NCI-H1694 treated with DMSO at 0.1 percent for 48 hours (cell line): ENCODE measurements around the gene DMRTC1B.
"Not testable (repeated sequence)": the region's sequence is repeated elsewhere in the genome, so short reads cannot be mapped to it uniquely, and the experiment has no call there.

Experiments used
- DNase-seq: peaks from one replicate; lab custom pipeline; 2025; lab: John Stamatoyannopoulos, UW

The DMRTC1B gene, protein sequence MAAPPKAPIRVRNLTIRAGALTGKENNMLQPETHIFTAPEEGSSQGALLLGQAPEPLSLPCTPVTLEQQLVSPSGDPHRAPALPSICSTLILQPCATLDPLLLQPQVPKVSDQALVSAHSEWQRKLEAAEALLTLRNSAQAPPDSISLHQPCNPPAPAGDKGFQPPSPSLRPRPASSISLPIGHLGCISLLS

DNA sequence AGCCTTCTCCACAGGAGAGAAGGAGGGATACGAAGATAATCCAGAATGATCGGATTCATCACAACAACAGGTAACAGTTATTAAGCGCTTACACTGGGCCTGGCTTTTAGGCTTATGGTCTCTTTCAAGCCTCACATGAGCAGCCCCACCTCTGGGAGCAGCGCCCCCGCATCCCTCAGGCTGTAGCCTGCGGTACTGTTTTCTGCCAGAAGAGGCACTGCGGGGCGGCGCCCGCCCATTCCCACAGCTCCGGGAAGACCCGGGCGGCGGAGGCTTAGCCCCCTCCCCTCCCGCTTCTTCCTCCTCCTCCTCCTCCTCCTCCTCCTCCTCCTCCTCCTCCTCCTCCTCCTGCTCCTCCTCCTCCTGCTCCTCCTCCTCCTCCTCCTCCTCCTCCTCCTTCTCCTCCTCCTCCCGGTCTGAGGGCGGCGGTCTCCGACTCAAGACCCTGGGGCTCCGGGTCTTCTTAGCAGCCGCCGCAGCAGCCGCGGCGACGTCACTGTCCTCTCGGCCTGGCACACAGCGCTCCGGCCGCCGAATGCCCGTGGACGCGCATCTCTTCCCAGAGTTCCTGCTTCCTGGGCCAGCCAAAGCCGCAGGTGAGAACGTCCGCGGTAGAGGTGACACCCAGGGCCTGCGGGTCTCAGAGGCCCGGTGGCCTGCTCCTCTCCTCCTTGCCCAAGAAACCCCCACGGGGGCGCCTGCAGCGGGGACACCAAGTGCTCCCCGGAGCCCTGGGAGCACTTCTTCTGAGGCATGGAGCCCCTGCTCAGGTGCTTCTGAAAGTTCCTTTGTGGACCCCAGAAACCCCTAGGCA, at the start of gene DMRTC1B:
DMRTC1B (plus strand) TSS at position 238 of the 814 bp plus-strand sequence. CDS start 68,246 bp downstream, outside the sequence.
- not testable (repeated sequence) for DNase-seq

DNA sequence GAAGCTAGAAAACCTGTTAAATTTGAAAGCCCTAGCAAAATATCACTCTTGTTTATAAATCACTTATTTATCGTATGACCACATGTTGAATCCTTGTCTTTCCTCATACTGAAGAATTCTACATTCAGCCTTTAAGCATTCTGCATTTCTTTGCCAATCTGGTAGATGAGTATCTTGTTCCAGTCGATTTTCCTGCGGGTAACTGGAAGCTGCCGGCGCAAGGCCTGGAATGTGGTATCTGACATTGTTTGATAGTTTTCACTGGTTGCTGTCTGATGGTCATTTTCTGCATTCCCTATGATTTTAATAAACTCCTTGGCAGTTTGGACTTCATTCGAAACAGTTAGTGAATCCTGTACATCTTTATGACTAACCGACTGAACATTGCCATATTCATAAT, 48.8 kb upstream of the DMRTC1B start:
- no peak for DNase-seq

DNA sequence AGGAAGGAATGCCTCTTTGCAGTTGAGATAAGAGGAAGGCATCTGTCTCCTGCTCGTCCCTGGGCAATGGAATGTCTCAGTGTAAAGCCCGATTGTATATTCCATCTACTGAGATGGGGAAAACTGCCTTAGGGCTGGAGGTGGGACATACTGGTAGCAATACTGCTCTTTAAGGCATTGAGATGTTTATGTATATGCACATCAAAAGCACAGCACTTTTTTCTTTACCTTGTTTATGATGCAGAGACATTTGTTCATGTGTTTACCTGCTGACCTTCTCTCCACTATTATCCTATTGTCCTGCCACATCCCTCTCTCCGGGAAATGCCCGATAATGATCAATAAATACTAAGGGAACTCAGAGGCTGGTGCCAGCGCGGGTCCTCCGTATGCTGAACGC, 43.1 kb upstream of the DMRTC1B start:
- DNase-seq, result not testable (repeated sequence)

DNA sequence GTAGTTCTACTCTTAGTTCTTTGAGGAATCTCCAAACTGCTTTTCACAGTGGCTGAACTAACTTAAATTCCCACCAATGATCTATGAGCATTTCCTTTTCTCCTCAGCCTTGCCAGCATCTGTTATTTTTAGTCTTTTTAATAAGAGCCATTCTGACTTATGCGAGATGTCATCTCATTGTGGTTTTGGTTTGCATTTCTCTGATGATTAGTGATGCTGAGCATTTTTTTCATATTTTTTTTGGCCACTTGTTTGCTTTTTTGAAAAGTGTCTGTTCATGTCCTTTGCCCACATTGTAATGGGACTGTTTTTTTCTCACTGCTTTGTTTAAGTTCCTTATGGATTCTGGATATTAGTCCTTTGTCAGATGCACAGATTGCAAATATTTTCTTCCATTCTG, 41.1 kb upstream of the DMRTC1B start:
- DNase-seq, result no peak

DNA sequence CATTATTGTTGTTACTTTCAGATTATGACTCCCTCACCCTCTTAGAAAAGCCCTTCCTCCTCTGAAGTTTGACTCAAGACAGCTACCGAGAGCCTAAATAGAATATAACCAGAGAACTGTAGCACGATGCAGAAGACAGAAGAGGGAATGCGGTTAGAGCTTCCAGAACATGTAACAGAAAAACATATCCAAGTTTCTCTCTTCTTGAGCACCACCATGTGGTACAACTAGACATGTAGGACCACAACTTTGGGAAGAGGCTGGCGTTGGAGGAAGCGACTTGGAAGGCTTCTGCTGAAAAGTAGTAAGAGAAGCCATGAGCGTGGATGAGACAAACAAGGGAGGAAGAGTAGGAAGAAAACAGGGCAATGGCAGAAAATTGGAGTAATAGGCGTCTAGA, 31.1 kb upstream of the DMRTC1B start:
- not testable (repeated sequence) for DNase-seq

DNA sequence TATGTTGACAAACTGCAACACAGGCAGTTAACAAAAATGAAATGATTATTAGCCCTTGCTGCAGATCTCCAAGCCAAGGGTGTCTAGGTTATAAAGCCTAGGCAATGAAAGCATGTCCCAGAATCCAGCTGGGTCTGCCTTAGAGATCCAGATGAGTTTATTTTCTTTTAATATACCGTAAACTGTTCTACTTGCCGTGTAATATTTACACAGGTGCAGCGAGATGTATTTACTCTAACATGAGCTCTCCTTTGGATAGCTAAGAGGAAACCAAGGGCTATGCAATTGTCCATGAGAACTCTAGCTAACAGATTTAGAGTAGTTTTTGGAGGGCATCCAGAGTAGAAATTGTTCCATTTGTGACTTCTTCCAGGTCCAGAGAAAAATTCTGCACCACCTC, 28.1 kb upstream of the DMRTC1B start:
- not testable (repeated sequence) for DNase-seq

DNA sequence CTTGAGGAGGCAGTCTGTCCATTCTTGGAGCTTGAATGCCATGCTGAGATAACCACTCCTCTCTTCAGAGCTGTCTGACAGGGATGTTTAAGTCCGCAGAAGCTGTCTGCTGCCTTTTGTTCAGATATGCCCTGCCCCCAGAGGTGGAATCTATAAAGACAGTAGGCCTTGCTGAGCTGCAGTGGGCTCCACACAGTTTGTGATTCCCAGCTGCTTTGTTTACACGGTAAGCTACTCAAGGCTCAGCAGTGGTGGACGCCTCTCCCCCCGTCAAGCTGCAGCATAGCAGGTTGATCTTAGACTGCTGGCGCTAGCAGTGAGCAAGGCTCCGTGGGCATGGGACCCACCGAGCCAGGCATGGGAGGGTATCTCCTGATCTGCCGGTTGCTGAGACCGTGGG, 16.2 kb upstream of the DMRTC1B start:
- not testable (repeated sequence) for DNase-seq

DNA sequence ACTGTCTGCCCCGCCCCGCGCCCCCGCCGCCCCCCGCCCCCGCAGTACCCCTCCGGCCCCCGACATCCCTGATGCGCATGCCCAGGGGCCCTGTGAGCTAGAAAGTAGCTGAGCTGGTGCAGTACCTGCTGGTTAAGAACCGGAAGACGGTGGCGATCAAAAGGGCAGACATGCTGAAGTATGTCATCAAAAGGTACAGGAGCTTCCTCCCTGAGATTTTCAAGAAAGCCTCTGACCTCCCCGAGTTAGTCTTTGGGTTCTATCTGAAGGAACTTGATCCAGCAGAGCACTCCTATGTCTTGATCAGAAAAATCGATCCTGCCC, 739 bp downstream of the DMRTC1B start:
- DNase-seq, result not testable (repeated sequence)

DNA sequence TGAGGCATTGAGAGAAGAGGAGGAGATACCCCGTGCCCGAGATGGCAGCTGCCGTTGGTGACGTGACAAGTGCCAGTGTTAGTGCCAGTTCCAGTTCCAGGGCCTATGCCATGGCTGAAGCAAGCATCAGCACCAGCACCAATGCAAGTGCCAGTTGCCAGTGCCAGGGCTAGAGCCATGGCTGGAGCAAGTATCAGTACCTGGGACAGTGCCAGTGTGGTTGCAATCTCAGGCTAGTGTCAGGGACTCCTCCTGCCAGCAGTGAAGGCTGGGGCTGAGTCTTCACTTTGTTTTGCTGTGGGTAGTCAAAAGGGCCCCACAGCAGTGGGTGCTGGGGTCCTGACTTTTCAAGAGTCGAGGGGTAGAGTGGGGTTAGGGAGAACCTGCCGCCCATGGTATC, 1.5 kb downstream of the DMRTC1B start:
- DNase-seq, result not testable (repeated sequence)

DNA sequence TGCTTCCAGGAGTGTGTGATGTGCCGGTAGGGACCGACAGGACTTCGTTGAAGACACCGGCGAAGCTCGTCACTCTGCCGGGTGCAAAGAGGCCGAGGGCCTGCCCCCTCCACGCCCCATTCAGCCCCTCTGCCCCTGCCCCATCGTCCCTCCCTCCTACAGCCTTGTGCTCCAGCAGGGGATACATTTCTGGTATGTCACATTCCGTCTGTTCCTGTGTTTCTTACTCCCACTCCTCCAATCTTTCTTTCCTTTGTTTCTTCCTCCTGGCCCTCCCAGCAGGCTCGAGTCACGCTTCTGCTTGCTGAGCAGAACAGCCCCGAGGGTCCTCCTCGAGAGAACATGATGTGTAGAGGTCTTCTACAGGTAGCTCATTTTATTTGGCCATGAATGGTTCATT, 5.9 kb downstream of the DMRTC1B start, which contains the start of gene FAM236B:
FAM236B (minus strand) TSS at position 101 of the 400 bp plus-strand sequence; CDS start at position 1, 100 bp downstream.
- not testable (repeated sequence) for DNase-seq

DNA sequence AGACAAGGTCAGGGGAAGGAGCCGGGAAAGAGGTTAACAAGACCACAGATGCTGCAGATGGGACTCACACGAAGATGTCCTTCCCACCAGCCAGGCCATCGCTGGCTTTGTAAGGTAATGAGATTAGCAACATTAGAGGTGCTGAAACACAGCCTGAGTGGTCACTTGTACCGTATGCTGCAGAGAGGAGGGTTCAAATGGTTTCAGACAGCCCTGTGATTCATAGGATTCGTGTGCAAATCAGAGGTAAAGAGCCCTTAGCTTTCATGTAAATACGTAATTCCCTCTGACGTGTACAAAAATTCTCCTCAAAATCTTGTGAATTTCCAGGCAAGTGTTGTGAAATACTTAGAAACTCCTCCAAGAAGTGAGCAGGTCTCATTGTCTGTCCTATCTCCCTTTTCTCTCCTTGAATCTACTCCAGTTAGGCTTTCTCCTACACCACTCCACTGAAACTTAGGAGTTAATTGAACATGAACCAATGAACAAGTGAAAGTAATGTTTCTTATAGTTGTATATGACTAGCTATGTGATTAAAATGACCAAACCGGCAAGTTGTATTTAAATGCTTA, 6.8 kb downstream of the DMRTC1B start:
- DNase-seq, result not testable (repeated sequence)

DNA sequence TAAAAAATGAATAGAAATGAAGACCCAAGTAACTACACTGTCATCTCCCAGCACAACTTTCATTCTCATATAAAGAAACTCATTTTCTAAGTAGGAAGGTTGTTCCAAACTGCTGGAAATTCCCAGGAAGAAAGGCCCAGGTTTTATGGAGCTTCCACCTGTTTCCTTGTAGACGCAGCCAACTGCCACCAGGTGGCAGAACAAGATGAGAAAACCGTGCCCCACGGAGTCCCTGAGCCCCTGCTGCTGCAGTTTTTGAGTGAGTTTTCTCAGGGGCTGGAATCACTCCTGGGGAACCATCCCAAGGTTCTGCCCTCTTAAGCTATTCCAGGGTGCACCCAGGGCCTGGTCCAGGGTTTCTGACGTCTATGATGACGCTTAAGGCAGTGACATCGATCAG, 7.3 kb downstream of the DMRTC1B start:
- not testable (repeated sequence) for DNase-seq

DNA sequence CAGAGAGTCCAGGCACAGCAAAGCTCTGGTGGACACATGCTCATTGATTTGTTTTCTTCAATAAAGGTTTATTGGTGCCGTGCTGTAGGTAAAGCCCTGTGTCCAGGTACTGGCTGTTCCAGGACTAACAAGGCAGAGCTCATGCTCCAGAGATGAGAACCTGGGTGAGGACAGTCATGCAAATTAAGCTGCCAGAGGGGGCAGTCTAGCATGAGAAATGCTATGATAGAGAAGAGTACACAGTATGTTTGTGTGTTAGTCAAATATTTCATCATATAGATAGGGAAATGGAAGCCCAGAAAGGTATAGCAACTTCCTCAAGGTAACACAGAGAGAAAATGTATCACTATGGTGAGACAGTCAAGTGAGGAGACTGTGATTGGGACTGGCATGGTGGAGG, 11.5 kb downstream of the DMRTC1B start:
- DNase-seq, result not testable (repeated sequence)

DNA sequence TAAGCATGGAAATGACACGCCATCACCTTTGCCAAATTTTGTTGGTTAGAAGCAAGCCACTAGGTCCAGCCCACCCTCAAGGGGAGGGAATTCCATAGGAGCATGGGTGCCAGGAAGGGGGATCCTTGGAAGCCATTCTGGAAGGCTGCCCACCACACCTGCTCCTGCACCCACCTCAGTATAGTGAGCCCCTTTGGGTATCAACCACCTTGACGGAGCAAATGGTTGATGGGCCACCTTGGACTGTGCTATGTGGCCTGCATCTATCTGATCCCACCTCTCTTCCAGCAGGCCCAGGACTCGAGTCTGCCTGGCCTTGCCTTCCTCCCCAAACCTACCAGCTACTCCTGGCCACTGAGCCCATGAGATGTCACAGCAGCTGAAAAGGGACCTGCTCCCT, 13.7 kb downstream of the DMRTC1B start:
- DNase-seq, result not testable (repeated sequence)

DNA sequence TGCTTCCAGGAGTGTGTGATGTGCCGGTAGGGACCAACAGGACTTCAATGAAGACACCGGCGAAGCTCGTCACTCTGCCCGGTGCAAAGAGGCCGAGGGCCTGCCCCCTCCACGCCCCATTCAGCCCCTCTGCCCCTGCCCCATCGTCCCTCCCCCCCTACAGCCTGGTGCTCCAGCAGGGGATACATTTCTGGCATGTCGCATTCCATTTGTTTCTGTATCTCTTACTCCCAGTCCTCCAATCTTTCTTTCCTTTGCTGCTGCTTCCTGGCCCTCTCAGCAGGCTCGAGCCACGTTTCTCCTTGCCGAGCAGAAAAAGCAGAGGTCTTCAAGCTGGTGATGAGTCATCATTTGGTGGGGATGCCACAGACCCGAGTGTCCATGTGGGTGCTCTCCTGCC, 31.4 kb downstream of the DMRTC1B start, which contains the start of gene FAM236D:
FAM236D (minus strand) TSS at position 101 of the 400 bp plus-strand sequence; CDS start at position 1, 100 bp downstream.
- DNase-seq, result not testable (repeated sequence)

DNA sequence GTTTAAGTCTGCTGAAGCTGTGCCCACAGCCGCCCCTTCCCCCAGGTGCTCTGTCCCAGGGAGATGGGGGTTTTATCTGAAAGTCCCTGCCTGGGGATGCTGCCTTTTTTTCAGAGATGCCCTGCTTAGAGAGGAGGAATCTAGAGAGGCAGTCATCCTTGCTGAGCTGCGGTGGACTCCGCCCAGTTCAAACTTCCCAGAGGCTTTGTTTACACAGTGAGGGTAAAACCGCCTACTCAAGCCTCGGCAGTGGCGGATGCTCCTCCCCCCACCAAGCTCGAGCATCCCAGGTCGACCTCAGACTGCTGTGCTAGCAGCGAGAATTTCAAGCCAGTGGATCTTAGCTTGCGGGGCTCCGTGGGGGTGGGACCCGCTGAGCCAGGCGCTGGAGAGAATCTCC, 54.0 kb downstream of the DMRTC1B start:
- not testable (repeated sequence) for DNase-seq

DNA sequence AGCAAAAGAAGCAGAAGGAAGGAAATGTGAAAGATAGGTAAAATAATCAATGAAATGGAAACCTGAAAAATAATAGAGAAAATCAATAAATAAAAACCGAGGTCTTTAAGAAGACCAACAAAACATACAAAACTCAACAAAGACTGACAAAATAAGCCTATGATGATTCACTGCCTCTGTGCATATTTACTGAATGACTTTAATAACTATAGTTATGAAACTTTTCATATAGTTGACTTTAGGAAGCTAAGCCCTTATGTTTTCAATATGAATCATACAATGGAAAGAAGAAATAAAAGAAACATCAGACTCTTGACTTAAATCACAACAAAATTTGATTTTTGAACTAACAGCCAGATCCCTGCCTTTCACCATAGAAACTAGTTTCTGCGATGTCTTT, 60.8 kb downstream of the DMRTC1B start:
- DNase-seq, result not testable (repeated sequence)

DNA sequence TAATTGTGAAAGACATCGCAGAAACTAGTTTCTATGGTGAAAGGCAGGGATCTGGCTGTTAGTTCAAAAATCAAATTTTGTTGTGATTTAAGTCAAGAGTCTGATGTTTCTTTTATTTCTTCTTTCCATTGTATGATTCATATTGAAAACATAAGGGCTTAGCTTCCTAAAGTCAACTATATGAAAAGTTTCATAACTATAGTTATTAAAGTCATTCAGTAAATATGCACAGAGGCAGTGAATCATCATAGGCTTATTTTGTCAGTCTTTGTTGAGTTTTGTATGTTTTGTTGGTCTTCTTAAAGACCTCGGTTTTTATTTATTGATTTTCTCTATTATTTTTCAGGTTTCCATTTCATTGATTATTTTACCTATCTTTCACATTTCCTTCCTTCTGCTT, 106.2 kb downstream of the DMRTC1B start:
- not testable (repeated sequence) for DNase-seq

DNA sequence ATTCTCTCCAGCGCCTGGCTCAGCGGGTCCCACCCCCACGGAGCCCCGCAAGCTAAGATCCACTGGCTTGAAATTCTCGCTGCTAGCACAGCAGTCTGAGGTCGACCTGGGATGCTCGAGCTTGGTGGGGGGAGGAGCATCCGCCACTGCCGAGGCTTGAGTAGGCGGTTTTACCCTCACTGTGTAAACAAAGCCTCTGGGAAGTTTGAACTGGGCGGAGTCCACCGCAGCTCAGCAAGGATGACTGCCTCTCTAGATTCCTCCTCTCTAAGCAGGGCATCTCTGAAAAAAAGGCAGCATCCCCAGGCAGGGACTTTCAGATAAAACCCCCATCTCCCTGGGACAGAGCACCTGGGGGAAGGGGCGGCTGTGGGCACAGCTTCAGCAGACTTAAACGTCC, 113.0 kb downstream of the DMRTC1B start:
- DNase-seq, result not testable (repeated sequence)
